ENCODE data around the gene RPS6KA2. TPM values are rescaled to one million over a fixed set of nuclear protein-coding genes. Genes with fewer than 3 reads are reported as not detected.
"Not testable (repeated sequence)": the region's sequence is repeated elsewhere in the genome, so short reads cannot be mapped to it uniquely, and the experiment has no call there.

RPS6KA2 gene
- total RNA-seq, 1 donor: 4.6 TPM

DNA sequence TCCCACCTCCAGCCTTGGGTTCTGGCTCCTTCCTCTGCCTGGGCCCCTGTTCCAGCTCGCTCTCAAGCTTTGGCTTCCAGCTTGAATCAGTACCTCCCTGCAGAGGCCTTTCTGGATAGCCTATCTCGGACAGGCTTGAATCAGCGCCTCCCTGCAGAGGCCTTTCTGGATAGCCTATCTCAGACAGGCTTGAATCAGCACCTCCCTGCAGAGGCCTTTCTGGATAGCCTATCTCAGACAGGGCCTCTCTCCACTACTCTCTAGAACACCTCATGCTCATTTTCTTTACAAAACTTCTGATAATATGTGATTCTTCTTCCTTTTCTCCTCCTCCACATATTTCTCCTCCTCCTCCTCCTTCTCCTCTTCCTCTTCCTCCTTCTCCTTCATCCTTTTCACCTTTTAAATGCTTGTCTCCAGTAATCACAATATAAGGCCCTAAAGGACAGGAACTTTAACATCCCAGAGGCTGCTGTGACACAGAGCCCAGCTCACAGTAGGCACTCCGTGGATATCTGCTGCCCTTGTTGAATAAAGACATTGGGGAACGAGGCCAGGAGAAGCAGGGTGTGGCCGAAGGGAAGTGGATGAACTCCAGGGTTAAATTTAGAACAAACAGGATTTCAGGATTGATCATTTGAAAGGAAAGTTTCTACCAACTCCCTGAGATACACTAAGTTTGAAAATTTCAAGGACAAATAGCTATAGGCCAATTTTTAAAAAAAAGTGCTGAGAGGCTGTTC, 9.3 kb upstream of the RPS6KA2 start:
- DNase-seq (ENCODE audit: low read depth in 2 of 3, low spot score in 2 of 3): no peak

DNA sequence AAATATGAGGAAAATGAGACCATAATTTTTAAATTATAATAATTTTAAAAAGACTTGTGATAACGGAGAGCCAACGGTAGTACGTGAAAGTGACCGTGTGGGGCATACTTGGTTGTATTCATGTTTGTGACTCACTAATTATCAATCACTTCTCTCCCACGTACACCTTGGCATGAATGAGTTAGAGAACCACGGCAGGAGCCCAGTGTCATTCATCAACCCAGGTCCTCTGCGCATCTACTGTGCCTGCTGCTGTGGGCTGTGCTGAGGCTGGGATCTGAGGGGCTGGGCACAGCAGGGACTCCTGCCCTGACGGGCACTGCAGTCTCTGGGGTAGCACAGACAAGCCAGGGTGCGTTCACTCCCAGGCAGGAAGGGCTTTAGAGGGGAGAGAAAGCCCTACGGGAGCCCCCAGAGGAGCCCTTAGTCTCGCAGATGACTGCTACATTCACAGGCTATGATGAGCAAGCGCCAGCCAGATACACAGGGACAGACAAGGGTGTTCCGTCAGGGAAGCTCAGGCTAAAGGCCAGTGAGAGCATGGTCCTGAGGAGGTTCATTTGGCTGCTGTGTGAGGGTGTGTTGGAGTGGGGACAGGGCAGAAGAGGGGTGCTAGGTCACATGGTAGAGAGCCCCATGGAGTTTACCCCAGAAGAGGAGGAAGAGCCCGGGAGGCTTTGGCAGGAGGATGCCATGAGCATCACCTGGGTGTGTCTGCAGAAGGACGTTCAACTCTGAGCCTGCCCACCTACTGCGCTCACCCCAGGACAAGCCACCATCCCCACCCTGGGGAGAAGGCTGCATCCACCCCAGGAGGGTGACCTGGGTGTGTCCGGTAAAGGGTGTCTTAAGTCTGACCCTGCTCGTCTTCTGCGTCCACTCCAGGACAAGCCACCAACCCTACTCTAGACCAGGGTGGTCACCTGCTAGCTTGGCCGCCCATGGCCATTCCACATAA, 8.2 kb upstream of the RPS6KA2 start:
- DNase-seq (ENCODE audit: low read depth in 2 of 3, low spot score in 2 of 3): no peak

DNA sequence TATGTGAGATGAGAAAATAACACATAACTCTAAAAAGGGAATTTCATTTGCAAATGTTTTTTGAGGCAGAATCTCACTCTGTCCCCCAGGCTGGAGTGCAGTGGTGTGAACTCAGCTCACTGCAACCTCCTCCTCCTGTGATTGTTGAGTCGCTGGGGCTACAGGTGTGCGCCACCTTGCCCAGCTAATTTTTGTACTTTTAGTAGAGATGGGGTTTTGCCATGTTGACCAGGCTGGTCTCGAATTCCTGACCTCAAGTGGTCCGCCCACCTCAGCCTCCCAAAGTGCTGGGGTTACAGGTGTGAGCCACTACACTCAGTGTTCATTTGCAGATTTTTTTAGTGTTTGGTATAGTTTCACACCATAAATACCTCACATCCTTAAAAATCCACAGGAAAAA, 7.5 kb upstream of the RPS6KA2 start:
- DNase-seq (ENCODE audit: low read depth in 2 of 3, low spot score in 2 of 3): not testable (repeated sequence)

DNA sequence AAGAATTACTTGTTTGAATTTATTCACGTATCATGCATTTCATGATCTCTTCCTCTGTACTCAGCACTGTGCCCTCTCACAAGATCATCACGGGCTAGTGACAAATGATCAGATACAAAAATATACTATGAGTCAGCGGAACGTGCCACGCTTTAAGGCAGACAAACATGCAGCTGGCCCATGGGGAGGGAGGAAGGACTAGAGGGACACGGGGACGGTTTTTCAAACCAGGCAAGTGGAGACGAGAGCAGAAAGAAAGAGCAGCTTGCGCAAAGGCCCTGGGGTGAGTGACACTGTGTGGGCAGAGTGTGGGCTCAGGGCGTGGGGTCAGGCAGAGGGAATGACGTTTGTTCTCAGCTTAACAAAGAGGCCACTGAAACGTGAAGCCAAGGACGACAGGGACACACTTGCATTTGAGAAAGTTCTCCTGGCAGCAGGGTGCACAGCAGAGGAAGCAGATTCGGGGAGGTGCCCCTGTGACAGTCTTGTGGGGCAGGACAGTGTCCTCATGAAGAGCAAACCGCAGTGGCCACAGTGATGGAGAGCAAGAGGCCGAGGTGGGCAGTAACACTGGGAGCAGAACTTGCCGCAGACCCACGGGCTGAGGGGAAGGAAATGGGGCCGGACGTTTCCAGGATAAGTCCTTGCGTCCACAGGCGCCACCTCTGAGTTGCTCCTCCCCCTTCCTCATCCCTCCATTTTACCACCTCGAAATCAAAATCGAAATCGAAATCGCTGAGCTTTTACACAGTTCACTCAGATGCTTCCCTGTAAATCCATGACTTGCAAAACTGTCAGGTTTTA, 6.9 kb upstream of the RPS6KA2 start:
- DNase-seq (ENCODE audit: low read depth in 2 of 3, low spot score in 2 of 3): peak in 2 of 3 donors; percentile 29 to 59

DNA sequence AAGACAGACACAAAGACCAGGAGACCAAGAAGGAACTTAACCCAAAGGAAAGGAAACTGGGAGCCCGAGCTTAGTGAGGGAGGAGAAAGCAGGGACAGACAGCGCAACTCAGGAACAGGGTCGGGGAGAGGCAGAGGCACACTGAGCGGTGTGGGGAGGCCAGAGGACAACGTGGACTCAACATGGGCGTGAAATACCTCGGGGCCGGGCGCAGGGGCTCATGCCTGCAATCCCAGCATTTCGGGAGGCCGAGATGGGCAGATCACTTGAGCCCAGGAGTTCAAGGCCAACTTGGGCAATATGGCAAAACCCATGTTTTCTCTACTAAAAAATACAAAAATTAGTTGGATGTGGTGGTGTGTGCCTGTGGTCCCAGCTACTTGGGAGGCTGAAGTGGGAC, 5.7 kb upstream of the RPS6KA2 start:
- no peak for DNase-seq (ENCODE audit: low read depth in 2 of 3, low spot score in 2 of 3)

DNA sequence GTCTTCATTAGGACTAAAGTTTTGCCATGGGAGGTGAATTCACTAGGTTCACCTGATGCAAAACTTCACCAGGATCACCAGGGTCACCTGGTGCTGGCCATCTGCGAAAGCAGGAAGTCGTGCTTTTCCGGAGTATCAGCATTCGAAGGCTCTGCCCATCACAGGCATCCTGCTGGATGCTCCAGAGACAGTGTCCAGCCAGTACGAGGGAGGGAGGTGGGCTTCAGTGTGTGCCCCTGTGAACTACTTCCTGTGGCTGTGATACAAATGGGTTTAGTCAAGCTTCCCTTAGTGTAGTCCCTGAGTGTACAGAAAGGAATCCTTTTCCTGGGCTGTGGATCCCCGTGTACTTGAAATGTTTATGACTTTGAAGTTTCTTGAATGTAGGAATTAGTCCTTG, 3.4 kb upstream of the RPS6KA2 start:
- no peak for DNase-seq (ENCODE audit: low read depth in 2 of 3, low spot score in 2 of 3)

DNA sequence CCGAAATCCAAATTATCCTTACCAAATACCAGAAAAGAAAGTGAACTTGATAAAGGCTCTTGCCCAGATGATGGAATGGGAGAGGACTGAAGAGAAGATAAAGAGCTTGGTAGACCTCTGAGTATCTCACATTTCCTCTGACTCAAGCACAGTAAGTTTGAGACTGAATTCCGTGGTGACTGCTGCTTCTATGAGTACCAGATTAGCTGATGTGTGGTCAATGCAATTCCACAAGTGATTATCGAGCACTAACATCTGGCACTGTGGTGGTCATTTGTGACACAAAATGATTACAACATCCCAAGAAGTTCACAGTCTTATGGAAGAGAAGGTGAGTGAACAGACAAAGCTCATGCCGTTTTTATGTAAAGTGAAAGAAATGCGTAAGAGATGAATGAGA, 2.6 kb upstream of the RPS6KA2 start:
- peak in 2 of 3 donors; percentile 14 to 49 for DNase-seq (ENCODE audit: low read depth in 2 of 3, low spot score in 2 of 3)

DNA sequence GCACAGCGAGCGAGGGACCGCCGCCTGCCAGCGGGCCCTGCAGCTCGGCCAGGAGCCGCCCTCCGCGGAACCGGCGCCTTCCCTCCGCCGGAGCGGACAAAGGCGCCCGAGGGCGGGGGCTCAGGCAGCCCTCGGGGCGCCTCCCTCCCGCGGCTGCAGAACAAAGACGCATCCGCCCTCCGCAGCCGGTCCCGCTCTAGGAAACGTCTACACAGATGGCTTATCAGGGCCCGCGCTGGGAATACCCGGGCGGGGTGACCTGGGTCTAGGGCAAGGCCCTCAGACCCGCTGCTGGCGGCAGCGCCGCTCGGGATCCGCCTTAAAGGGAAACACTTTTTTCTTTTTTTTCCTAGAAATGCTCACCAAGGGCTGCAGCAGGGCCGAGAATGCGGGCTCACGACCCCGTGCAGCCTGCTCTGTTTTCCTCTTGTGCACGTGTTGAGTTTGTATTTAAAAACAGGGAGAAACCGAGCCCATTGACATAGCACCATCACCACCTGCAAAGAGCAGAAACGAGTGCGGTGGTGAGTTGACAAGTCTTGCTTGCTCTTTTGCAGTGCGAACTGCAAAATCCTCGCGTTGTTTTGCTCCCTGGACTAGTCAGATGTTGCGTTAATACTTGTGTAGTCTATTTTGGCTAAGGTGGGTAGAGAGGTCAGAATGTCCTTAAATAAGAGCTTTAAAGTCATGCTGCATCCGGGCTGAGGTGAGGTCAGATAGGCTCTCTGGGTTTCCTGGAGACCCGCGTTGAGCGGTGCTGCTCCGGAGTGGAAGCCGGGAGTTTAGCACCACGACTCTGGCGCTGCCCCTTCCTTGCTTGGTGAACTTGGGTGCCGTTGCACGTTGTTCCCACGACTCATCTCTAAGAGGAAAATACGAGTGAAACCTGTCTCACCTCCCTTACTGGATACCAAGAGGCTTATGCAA, 1.1 kb upstream of the RPS6KA2 start:
- peak; percentile 9 to 82 (median 77) for DNase-seq (ENCODE audit: low read depth in 2 of 3, low spot score in 2 of 3)

DNA sequence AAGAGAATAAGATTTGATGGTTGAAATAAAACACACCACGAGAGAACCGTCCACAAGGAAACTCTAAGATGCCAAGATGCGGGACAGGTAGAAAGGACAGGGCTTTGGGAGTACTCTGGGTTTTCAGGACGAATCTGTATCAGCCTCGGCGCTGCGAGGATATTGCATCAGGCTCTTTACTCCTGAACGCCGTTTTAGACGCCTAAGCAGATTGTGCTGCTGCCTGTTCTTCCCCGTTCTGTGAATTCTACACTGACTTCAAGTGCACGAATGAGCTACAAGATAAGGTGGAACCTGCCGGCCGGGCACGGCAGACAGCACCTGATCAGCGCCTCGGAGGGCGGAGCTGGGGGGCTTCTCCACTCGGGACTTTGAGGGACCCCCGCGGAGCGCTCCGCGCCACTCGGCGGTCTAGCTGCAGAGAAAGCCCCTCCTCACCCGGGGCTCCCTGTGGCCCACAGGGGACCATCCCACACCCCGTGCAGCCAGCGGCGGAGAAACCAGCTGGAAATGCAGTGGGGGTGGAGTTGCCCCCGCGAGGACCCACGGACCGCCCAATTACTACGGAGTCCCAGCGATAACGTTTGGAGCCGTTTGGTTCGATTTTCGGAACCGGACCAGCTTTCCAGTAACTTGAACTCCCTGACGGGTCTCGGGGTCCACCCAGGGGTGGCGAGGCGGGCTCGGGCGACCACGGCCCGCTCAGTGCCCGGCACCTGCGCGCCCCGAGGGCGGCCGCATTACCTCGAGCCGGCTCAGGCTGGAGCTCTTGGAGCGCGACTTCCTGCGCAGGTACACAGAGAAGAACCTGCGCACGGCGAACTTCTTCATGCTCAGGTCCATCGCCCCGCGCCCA, 646 bp downstream of the RPS6KA2 start:
- DNase-seq (ENCODE audit: low read depth in 2 of 3, low spot score in 2 of 3): peak; percentile 16 to 26 (median 17)

DNA sequence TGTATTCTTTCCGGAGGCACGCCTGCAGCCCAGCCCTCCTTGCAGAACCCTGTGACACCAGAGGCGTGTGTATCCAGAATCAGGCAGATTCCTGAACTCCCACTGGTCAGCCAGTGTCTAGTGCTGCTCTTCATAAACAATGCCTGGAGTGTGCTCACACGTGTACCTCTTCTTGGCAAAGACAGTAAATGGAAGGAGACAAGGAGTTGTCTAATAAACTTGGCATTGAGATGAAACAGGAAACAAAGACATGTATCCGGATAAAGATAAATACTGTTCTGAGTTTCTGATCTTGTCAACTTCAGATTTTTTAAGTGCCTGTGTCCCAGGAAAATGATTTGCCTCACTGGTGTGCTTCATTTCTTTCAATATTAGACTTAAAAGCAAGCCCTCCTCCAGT, 1.7 kb downstream of the RPS6KA2 start:
- no peak for DNase-seq (ENCODE audit: low read depth in 2 of 3, low spot score in 2 of 3)

DNA sequence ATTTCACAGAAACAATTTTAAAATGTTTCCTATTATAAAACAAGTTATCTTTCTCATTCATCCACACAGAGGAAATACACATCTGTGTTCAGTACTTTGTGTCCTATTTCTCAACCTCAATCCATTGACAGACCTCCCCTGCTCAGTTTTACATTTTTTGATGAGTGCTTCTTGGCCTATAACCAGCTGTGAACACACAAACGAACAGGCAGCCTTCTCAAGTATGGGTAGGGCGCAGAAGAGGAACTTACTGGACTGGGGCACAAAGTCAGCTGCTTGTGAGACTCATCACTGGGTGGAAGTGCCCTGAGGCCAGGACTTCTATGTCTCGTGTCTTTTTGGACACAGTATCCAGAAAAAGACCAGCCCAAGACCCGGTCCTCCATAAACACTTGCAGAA, 2.8 kb downstream of the RPS6KA2 start:
- peak in 2 of 3 donors; percentile 40 to 62 for DNase-seq (ENCODE audit: low read depth in 2 of 3, low spot score in 2 of 3)

DNA sequence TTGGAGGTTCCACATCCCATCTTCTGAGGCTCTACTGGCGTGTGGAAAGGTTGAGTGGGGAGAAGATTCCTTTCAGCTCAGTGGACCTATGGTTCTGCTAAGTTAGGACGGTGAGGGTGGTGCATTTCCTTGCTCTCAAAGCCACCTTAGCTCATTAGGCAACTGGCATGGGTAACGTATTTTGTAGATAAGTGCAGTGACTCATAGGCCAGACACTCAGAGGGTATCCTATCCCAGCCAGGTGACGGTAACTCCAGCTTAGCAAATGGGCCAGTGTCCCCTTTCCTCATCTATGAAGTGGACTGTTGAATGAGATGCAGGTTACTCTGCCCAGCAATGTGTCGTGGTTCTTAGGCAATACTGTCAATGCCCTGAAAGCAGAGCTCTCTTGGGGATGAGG, 3.7 kb downstream of the RPS6KA2 start:
- no peak for DNase-seq (ENCODE audit: low read depth in 2 of 3, low spot score in 2 of 3)

DNA sequence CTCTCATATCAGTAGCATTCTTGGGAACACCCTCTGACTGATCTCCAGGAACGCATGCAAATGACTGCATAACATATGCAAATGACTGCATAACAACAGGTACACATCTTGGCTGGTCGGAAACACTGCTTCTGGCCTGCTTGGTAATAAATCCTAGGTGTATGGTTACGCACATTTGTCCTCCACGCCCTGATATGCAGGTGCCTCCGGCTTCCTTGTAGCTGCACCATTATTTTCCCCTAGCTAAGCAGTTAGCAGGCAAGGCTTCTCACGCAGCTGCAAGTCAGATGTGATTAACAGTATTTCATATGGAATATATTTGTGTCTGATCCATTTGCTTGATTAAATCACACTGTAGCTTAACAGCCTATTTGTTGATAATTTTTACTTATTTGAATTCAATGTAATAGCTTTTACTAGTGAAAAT, 5.9 kb downstream of the RPS6KA2 start:
- no peak for DNase-seq (ENCODE audit: low read depth in 2 of 3, low spot score in 2 of 3)

DNA sequence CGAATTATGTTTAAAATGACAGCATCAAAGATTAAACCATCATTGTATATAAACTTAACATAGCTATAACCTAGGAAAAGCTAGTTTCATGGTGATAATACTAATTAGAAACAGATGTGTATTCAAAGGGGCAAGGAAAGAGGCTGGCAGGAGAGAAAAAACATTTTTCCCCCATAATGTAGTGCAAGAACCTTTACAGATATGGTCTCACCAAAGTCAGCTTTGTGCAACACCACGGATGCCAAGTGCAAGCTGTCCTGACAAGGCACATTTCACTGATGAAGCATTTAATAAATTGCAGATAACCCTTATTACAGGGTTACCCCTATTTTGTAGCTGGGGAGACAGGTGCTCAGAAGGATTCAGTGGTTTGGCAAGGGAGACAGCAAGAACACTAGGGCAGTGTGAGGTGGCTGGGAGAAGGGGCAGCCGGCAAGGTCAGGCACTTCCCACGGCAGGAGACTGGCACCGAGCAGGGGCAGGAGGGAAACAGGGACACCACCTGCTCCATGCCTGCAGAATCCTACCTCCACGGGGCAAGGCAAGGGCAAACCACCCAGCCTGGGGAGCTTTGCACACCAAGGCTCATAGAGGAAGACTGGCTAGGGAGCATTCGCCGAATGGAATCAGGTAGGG, 6.5 kb downstream of the RPS6KA2 start:
- DNase-seq (ENCODE audit: low read depth in 2 of 3, low spot score in 2 of 3): no peak

DNA sequence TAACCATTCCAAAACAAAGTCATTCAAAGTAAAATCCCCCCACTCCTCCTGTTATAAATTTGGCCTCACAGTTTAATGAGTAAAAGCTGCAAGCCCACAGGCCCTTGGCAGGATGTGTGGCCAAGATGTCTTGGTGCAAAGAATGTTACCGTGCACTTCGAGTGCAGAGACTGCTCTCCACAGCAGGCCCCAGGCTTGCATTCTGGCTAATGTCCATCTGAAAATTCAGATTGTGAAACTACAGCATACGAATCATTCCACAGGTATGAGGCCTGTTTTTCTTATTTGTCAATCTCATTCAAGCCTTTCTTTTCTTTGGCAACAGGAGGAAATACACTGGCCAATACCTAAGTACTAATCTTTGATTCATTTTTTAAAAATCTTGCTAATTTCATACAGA, 7.1 kb downstream of the RPS6KA2 start:
- no peak for DNase-seq (ENCODE audit: low read depth in 2 of 3, low spot score in 2 of 3)

DNA sequence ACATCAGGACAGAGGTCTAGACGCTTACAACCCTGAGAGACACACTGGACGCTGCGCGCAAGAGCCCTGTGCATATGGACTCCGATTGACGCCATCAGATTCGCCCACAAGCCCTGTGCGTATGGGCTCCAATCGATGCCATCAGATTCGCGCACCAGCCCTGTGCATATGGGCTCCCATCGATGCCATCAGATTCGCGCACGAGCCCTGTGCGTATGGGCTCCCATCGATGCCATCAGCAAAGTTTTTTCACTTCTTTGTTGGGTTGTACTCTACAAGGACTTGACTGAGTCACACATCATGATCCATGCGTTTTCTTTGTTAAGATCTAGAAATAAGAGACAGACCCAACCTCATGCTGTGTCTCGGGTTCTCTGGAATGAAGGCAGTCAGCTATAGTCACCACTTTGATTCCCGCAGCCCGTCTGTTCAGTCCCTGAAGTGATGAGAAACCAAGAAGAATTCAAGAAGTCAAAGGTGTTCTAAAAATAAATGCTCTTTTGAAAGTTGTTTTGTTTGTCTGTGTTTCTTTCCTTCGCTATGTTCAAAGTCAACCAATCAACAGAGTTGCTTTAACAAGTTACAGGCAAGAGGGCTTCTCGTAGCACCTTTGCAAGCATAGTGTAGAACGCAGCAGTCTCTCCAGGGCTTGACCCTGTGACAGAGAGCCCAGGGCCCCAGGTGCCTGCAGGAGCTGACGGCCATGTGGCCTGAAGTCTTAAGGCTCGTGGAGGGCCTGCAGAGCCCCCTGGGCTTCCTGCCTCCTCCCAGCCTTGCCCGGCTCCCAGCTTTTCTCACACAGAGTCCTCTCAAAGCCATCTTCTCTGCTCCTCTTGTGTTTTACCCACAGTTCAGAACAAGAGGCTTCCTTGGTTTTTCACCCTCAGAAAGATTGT, 7.9 kb downstream of the RPS6KA2 start:
- DNase-seq (ENCODE audit: low read depth in 2 of 3, low spot score in 2 of 3): no peak

DNA sequence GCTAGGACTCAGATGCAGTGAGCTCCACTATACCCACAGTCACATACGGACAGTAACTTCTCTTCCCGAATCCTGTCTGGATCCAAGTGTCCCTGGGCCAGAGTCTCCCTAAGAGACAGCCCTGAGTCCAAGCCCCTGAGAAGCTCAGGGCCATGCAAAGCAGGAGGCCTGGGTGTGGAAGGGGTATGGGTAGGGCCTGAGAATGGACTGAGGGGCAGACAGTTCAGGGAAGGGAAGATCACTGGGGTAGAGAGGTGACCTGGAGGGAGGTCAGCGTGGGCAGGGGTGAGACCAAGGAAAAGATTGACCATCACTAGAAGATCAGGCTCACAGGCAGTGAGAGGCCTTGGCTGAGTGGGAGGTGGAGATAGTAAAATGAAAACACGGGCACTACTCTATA, 8.8 kb downstream of the RPS6KA2 start:
- DNase-seq (ENCODE audit: low read depth in 2 of 3, low spot score in 2 of 3): no peak

All from hematopoietic multipotent progenitor cell (in vitro differentiated cells).